SK-N-SH (cell line): Measurements from ENCODE around the gene COL12A1.

ENCODE experiments used
- ELF1 ChIP-seq: IDR thresholded peaks from 2 replicates; pipeline ENCODE4 v1.4.0; 2012
- EP300 ChIP-seq, 2 experiments: IDR thresholded peaks; 2 replicates each; pipeline versions ENCODE4 v1.4.0 to v1.6.1; 2012; ENCODE audit warnings: borderline replicate concordance in 1 of 2, low read depth in 1 of 2, low read length in 1 of 2
- EZH2phosphoT487 ChIP-seq: fragments of 200-600 bp; sonication (generic); IDR thresholded peaks from 2 replicates; pipeline ENCODE4 v1.6.1; 2017; ENCODE audit warnings: low read depth, mixed run types, mild to moderate bottlenecking, antibody characterized with exemption, moderate library complexity, borderline replicate concordance
- FOXM1 ChIP-seq: IDR thresholded peaks from 2 replicates; pipeline ENCODE4 v1.4.0; 2012; ENCODE audit warnings: low read depth, mild to moderate bottlenecking
- GATA2 ChIP-seq: sonication (generic); formaldehyde crosslinking; IDR thresholded peaks from 2 replicates; pipeline ENCODE4 v1.5.0; 2020; ENCODE audit warnings: mild to moderate bottlenecking, missing genetic modification reagents
- JUND ChIP-seq: IDR thresholded peaks from 2 replicates; pipeline ENCODE4 v1.4.0; 2012
- SMC3 ChIP-seq: IDR thresholded peaks from 2 replicates; pipeline ENCODE4 v1.6.1; 2012; ENCODE audit warnings: low read depth, low read length, improper control_type of control experiment
- TF ChIP-seq, protein P1 (sequence below): IDR thresholded peaks from 2 replicates; pipeline ENCODE4 v1.6.1; 2012; ENCODE audit warnings: mild to moderate bottlenecking, low read depth, low read length, moderate library complexity
- TF ChIP-seq, protein P2 (sequence below): fragments of 200-600 bp; sonication (generic); IDR thresholded peaks from 2 replicates; pipeline ENCODE4 v1.6.1; 2017; ENCODE audit warnings: antibody characterized with exemption, mild to moderate bottlenecking, moderate library complexity
- TF ChIP-seq, protein P3 (sequence below): IDR thresholded peaks from 2 replicates; pipeline ENCODE4 v1.4.0; 2012; ENCODE audit warnings: low read depth, borderline replicate concordance

DNA sequence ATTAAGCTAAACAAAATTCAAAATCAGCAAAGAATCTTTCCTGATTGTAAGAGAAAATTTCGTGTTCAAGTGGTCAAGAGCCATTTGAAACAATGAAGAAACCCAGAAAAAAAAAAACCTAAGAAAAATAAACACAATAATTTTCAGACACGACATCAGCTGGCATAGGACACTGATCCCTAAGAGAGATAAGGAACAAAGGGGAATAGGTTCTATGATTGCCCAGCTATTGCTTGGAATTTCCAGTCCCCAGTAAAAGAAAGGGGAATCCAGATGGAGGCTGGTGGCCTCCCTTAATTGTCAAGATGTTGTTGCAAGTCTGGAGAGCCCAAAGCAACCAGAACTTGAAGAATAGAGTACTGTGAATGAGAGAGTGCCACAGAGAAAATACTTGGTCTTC lies 48.5 kb downstream of the COL12A1 start:
- TF ChIP-seq, protein P1, sequence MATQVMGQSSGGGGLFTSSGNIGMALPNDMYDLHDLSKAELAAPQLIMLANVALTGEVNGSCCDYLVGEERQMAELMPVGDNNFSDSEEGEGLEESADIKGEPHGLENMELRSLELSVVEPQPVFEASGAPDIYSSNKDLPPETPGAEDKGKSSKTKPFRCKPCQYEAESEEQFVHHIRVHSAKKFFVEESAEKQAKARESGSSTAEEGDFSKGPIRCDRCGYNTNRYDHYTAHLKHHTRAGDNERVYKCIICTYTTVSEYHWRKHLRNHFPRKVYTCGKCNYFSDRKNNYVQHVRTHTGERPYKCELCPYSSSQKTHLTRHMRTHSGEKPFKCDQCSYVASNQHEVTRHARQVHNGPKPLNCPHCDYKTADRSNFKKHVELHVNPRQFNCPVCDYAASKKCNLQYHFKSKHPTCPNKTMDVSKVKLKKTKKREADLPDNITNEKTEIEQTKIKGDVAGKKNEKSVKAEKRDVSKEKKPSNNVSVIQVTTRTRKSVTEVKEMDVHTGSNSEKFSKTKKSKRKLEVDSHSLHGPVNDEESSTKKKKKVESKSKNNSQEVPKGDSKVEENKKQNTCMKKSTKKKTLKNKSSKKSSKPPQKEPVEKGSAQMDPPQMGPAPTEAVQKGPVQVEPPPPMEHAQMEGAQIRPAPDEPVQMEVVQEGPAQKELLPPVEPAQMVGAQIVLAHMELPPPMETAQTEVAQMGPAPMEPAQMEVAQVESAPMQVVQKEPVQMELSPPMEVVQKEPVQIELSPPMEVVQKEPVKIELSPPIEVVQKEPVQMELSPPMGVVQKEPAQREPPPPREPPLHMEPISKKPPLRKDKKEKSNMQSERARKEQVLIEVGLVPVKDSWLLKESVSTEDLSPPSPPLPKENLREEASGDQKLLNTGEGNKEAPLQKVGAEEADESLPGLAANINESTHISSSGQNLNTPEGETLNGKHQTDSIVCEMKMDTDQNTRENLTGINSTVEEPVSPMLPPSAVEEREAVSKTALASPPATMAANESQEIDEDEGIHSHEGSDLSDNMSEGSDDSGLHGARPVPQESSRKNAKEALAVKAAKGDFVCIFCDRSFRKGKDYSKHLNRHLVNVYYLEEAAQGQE, result no peak
- TF ChIP-seq GATA2 (CRISPR knock-in tag) (no peak), FOXM1 (no peak), ELF1 (no peak), SMC3 (no peak), JUND (no peak), EZH2phosphoT487 (no peak), EP300 (IDR thresholded peaks at IDR 0.05; ENCODE audit: borderline replicate concordance in 1 of 2, low read depth in 1 of 2, low read length in 1 of 2) (no peak)
- TF ChIP-seq, protein P2, sequence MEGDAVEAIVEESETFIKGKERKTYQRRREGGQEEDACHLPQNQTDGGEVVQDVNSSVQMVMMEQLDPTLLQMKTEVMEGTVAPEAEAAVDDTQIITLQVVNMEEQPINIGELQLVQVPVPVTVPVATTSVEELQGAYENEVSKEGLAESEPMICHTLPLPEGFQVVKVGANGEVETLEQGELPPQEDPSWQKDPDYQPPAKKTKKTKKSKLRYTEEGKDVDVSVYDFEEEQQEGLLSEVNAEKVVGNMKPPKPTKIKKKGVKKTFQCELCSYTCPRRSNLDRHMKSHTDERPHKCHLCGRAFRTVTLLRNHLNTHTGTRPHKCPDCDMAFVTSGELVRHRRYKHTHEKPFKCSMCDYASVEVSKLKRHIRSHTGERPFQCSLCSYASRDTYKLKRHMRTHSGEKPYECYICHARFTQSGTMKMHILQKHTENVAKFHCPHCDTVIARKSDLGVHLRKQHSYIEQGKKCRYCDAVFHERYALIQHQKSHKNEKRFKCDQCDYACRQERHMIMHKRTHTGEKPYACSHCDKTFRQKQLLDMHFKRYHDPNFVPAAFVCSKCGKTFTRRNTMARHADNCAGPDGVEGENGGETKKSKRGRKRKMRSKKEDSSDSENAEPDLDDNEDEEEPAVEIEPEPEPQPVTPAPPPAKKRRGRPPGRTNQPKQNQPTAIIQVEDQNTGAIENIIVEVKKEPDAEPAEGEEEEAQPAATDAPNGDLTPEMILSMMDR, result no peak
- TF ChIP-seq, protein P3, sequence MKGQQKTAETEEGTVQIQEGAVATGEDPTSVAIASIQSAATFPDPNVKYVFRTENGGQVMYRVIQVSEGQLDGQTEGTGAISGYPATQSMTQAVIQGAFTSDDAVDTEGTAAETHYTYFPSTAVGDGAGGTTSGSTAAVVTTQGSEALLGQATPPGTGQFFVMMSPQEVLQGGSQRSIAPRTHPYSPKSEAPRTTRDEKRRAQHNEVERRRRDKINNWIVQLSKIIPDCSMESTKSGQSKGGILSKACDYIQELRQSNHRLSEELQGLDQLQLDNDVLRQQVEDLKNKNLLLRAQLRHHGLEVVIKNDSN, result no peak
